CD4-positive, alpha-beta T cell (primary cell): ENCODE data around the gene CAMTA1. TPM values are rescaled to one million over a fixed set of nuclear protein-coding genes. Genes with fewer than 3 reads are reported as not detected.

Experiments
- ATAC-seq: fragments of 200-7000 bp; cut with Tn5 transposase; one replicate; pipeline ENCODE4 v1.10.0; 2022; ENCODE audit warnings: mild to moderate bottlenecking; ENCODE audit not compliant: poor library complexity
- CTCF ChIA-PET: fragments of 350-600 bp; sonication (Branson Sonifier 250); formaldehyde crosslinking; loops from one replicate; lab custom pipeline; 2021; ENCODE audit warnings: antibody characterized with exemption, inconsistent platforms; lab: Charles Lee
- POLR2A ChIA-PET: fragments of 350-600 bp; sonication (Branson Sonifier 250); formaldehyde crosslinking; loops from one replicate; lab custom pipeline; 2021; ENCODE audit warnings: antibody characterized with exemption, inconsistent platforms; lab: Charles Lee
- DNase-seq, 14 experiments: peaks; one replicate each; pipeline ENCODE4 v3.0.0-alpha.2; 2013 to 2020; ENCODE audit warnings: mixed read lengths in 2 of 14
- H3K27ac ChIP-seq, 2 donors: one replicate each; pipeline versions ENCODE4 v1.5.1 to v1.7.0; 2013; ENCODE audit warnings: low read length in 2 of 2, low read depth in 1 of 2, mild to moderate bottlenecking in 1 of 2
- H3K27me3 ChIP-seq, 2 experiments: 1 replicate in 1 of 2; 2 replicates in 1 of 2; pipeline versions ENCODE4 v1.6.1 to v1.7.0; 2013; ENCODE audit warnings: low read length in 2 of 2, control low read depth in 1 of 2, mild to moderate bottlenecking in 1 of 2, moderate library complexity in 1 of 2; ENCODE audit not compliant: insufficient read depth in 2 of 2, control insufficient read depth in 1 of 2
- H3K36me3 ChIP-seq: one replicate; pipeline ENCODE4 v1.6.1; 2013; ENCODE audit warnings: low read length, control low read depth; ENCODE audit not compliant: insufficient read depth
- H3K4me1 ChIP-seq: one replicate; pipeline ENCODE4 v1.6.1; 2013; ENCODE audit warnings: low read length, control low read depth; ENCODE audit not compliant: insufficient read depth
- H3K4me3 ChIP-seq: one replicate; pipeline ENCODE4 v1.5.1; 2013; ENCODE audit warnings: mild to moderate bottlenecking, low read length, moderate library complexity
- H3K9me3 ChIP-seq, 2 experiments: 1 replicate in 1 of 2; 2 replicates in 1 of 2; pipeline versions ENCODE4 v1.6.1 to v1.7.0; 2013; ENCODE audit warnings: low read length in 2 of 2, mild to moderate bottlenecking in 2 of 2, control low read depth in 1 of 2, moderate library complexity in 1 of 2; ENCODE audit not compliant: control insufficient read depth in 1 of 2, insufficient read depth in 1 of 2
- H3K27ac Mint-ChIP-seq: one replicate; pipeline ENCODE4 v1.8.0; 2020; ENCODE audit warnings: mixed read lengths
- H3K27me3 Mint-ChIP-seq: one replicate; pipeline ENCODE4 v1.8.0; 2021; ENCODE audit warnings: mixed read lengths
- H3K36me3 Mint-ChIP-seq: one replicate; pipeline ENCODE4 v1.8.0; 2021; ENCODE audit warnings: low read depth, mixed read lengths
- H3K4me1 Mint-ChIP-seq: one replicate; pipeline ENCODE4 v1.8.0; 2021; ENCODE audit warnings: low read depth, mixed read lengths
- H3K4me3 Mint-ChIP-seq: one replicate; pipeline ENCODE4 v1.8.0; 2020; ENCODE audit warnings: mild to moderate bottlenecking, mixed read lengths
- H3K9me3 Mint-ChIP-seq: one replicate; pipeline ENCODE4 v1.8.0; 2020; ENCODE audit warnings: mixed read lengths
- intact Hi-C, 2 experiments: fragments of 100-400 bp; cut with DNase I in 1 of 2; cut with micrococcal nuclease in 1 of 2; formaldehyde crosslinking; loops; one replicate each; pipeline versions ENCODE4 v1.15.1 to v1.9.0; 2023 to 2025; cut with DNase I, micrococcal nuclease
- total RNA-seq, 174 experiments: library from RNA in 2 of 174; stranded (reverse) in 2 of 174; gene quantifications; one replicate each; pipeline ENCODE4 v1.2.3 and lab custom pipeline; 2021 to 2026
- TF ChIP-seq, protein P1 (sequence below): fragments of 200-600 bp; IDR thresholded peaks from one replicate; pipeline ENCODE4 v1.8.0; 2022; ENCODE audit warnings: antibody characterized with exemption, mild to moderate bottlenecking

CAMTA1 gene
- total RNA-seq, 2 experiments from 2014 or later = 38.6 to 39.3 TPM

DNA sequence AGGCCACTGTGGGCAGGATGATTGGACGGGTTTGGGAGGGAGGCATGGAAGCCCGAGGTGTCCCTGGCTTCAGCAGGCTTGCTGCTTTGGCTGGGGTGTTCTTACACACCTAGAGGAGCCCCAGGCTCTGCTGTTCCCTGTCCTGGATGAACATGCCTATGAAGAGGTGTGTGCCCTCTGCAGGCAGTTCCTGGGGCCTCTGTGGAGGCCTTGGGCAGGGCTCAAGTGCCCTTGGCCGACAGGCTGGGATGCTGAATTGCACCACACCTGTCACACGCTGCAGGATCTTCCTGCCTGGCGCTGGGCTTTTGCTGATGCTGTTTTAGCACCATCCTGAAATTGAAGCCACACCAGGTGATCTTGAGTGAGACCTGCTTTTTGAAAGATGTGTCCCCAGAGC, 570.8 kb downstream of the CAMTA1 start:
- POLR2A ChIA-PET = no interaction called here
- intact Hi-C loops = no loop called here
- no peaks in the 10 kb centered on the region for H3K4me1 Mint-ChIP-seq
- H3K27me3 ChIP-seq = peaks cover 0 to 6% of the 10 kb centered on the region in 2 experiments
- DNase-seq (no peak), ATAC-seq (no peak)
- H3K27ac Mint-ChIP-seq = no peak overlapping the region
- H3K27ac ChIP-seq = no peak overlapping the region
- H3K4me1 ChIP-seq = no peaks in the 10 kb centered on the region
- H3K36me3 Mint-ChIP-seq = no peaks in the 10 kb centered on the region
- no peaks in the 10 kb centered on the region for H3K36me3 ChIP-seq
- H3K9me3 ChIP-seq = peaks cover 0 to 17% of the 10 kb centered on the region in 2 experiments
- peaks cover 6% of the 10 kb centered on the region for H3K27me3 Mint-ChIP-seq
- H3K4me3 ChIP-seq = no peak overlapping the region
- no peak overlapping the region for H3K4me3 Mint-ChIP-seq
- H3K9me3 Mint-ChIP-seq = no peaks in the 10 kb centered on the region
- TF ChIP-seq, protein P1, sequence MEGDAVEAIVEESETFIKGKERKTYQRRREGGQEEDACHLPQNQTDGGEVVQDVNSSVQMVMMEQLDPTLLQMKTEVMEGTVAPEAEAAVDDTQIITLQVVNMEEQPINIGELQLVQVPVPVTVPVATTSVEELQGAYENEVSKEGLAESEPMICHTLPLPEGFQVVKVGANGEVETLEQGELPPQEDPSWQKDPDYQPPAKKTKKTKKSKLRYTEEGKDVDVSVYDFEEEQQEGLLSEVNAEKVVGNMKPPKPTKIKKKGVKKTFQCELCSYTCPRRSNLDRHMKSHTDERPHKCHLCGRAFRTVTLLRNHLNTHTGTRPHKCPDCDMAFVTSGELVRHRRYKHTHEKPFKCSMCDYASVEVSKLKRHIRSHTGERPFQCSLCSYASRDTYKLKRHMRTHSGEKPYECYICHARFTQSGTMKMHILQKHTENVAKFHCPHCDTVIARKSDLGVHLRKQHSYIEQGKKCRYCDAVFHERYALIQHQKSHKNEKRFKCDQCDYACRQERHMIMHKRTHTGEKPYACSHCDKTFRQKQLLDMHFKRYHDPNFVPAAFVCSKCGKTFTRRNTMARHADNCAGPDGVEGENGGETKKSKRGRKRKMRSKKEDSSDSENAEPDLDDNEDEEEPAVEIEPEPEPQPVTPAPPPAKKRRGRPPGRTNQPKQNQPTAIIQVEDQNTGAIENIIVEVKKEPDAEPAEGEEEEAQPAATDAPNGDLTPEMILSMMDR = no peak
- CTCF ChIA-PET = no interaction called here

DNA sequence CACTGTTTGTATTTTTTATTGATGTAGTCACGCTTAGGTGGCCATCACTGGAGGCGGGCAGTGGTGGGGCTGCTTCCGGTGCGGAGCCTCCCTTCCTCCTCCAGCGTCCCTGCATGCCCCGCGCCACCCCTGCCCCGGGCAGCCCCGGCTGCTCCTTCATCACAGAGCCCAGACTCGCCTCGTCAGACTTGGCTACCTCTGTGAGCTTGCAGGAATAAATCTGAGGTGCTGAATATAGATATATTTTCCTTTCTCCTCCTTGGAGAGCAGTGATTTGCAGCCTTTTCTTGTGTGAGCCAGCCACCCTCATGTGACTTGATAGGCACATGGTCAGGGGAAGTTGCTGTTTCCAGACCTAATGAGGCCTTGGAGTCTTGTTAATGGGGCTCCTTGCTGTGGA, 573.2 kb downstream of the CAMTA1 start:
- Histone ChIP-seq H3K27me3 (peaks cover 0 to 6% of the 10 kb centered on the region in 2 experiments), H3K27ac (no peak overlapping the region), H3K9me3 (peaks cover 0 to 14% of the 10 kb centered on the region in 2 experiments), H3K4me1 (no peaks in the 10 kb centered on the region), H3K36me3 (no peaks in the 10 kb centered on the region), H3K4me3 (no peak overlapping the region)
- peaks cover 6% of the 10 kb centered on the region for H3K27me3 Mint-ChIP-seq
- no peak for ATAC-seq
- intact Hi-C loops = no loop called here
- no peaks in the 10 kb centered on the region for H3K36me3 Mint-ChIP-seq
- H3K9me3 Mint-ChIP-seq = no peaks in the 10 kb centered on the region
- H3K27ac Mint-ChIP-seq = no peak overlapping the region
- H3K4me1 Mint-ChIP-seq = no peaks in the 10 kb centered on the region
- ChIA-PET POLR2A (no interaction called here), CTCF (no interaction called here)
- H3K4me3 Mint-ChIP-seq = no peak overlapping the region
- DNase-seq = no peak
- TF ChIP-seq, protein P1 = no peak

DNA sequence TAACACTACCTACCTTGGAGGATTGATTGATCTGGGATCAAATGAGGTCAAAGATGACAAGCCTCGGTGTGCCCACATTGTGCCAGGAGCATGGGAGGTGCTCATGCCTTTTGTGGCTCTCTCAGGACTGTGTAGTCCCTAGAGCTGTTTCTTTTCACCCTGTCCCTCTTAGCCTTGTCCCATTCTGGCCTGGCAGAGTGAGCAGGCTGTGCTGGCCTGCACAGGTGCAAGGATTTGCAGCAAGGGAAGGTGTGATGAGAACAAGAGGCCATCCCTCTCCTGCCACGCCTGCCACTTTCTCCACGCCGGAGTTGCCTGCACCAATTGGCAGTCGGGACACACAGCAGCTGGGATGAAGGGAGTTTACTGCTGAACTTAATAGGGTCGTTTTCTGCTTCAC, 575.3 kb downstream of the CAMTA1 start:
- Mint-ChIP-seq H3K36me3 (no peaks in the 10 kb centered on the region), H3K27ac (no peak overlapping the region), H3K9me3 (no peaks in the 10 kb centered on the region), H3K27me3 (peaks cover 6% of the 10 kb centered on the region), H3K4me1 (no peaks in the 10 kb centered on the region), H3K4me3 (no peak overlapping the region)
- no peak overlapping the region for H3K4me3 ChIP-seq
- intact Hi-C loops = no loop called here
- no peak for DNase-seq
- H3K27me3 ChIP-seq = peaks cover 0 to 6% of the 10 kb centered on the region in 2 experiments
- ChIA-PET CTCF (no interaction called here), POLR2A (no interaction called here)
- TF ChIP-seq, protein P1 = no peak
- H3K36me3 ChIP-seq = no peaks in the 10 kb centered on the region
- H3K4me1 ChIP-seq = no peaks in the 10 kb centered on the region
- peaks cover 0 to 13% of the 10 kb centered on the region in 2 experiments for H3K9me3 ChIP-seq
- H3K27ac ChIP-seq = no peak overlapping the region
- no peak for ATAC-seq
